ENCODE results near the gene GRAMD1A. TPM values are rescaled to one million over a fixed set of nuclear protein-coding genes. Genes with fewer than 3 reads are reported as not detected.

The GRAMD1A gene
- total and polyA plus RNA-seq, 2 of the 8 experiments (the other 6 are each of a cell fraction or from before 2014, with no cell fraction given), result 113 to 154 TPM

- Histone ChIP-seq H3K9ac (replicated peaks in 1 of 4; ENCODE audit: extremely low read depth in 1 of 4, low read depth in 3 of 4, low read length in 3 of 4) (peak overlapping the region in 1 of 4 experiments; percentile 22; a peak in 1 of 7 replicates), H2BK5ac (ENCODE audit: low read depth, low read length) (peak overlapping the region; percentile 58; the same call in 1 of the 2 replicates), H3K14ac (ENCODE audit: insufficient read length) (no peak overlapping the region), H3K56ac (replicated peaks; ENCODE audit: insufficient read length, low read depth, low read length) (no peak overlapping the region), H3K4me1 (replicated peaks in 1 of 4; ENCODE audit: control insufficient read depth in 3 of 4, insufficient read depth in 4 of 4, low read length in 3 of 4) (peaks cover 3 to 13% (median 11%) of the 10 kb centered on the region in 4 experiments), H3K27me3 (replicated peaks in 1 of 4; ENCODE audit: control insufficient read depth in 3 of 4, extremely low read depth in 1 of 4, insufficient read depth in 3 of 4, low read length in 3 of 4) (peaks cover 0 to 2% (median 0%) of the 10 kb centered on the region in 4 experiments; a peak in 1 of 7 replicates), H3K4ac (replicated peaks; ENCODE audit: insufficient read length, low read depth, low read length) (no peak overlapping the region), H3K4me3 (ENCODE audit: extremely low read depth in 1 of 4, insufficient read depth in 2 of 4, low read depth in 3 of 4, low read length in 4 of 4) (peak overlapping the region in 2 of 4 experiments; percentile 21 to 44; a peak in 3 of 8 replicates), H3K4me2 (ENCODE audit: insufficient read depth in 1 of 2, low read depth in 2 of 2, low read length in 2 of 2) (peak overlapping the region in 1 of 2 experiments; percentile 59; a peak in 3 of 4 replicates), H3K27ac (ENCODE audit: low read depth, low read length) (peak overlapping the region; percentile 54; the same call in 1 of the 2 replicates), H2BK15ac (ENCODE audit: low read length) (peak overlapping the region; percentile 33; the same call in 1 of the 2 replicates), H3K9me3 (ENCODE audit: insufficient read depth in 2 of 2, low read depth in 1 of 2, low read length in 1 of 2) (peaks cover 3 to 4% of the 10 kb centered on the region in 2 experiments; a peak in 3 of 4 replicates), H3K79me1 (ENCODE audit: low read depth, low read length) (no peaks in the 10 kb centered on the region), H2AK5ac (ENCODE audit: low read depth, low read length) (no peak overlapping the region), H3K18ac (ENCODE audit: extremely low read depth, low read length) (no peak overlapping the region; the same call in 1 of the 2 replicates), H3K23ac (ENCODE audit: insufficient read length) (no peak overlapping the region), H4K91ac (replicated peaks; ENCODE audit: insufficient read length, low read length) (no peak overlapping the region), H2BK12ac (ENCODE audit: low read depth, low read length) (peak overlapping the region; percentile 88; the same call in 1 of the 2 replicates), H2AFZ (ENCODE audit: low read length) (no peak overlapping the region), H4K5ac (ENCODE audit: insufficient read length, low read depth, low read length) (no peak overlapping the region), H4K8ac (ENCODE audit: extremely low read depth, insufficient read depth, low read length) (no peak overlapping the region), H4K20me1 (replicated peaks in 1 of 2; ENCODE audit: control insufficient read depth in 1 of 2, insufficient read depth in 2 of 2, low read length in 2 of 2) (no peaks in the 10 kb centered on the region), H3K36me3 (ENCODE audit: control insufficient read depth in 2 of 4, insufficient read depth in 4 of 4, low read length in 3 of 4) (no peaks in the 10 kb centered on the region), H3K23me2 (ENCODE audit: low read depth, low read length) (no peaks in the 10 kb centered on the region; the same call in 1 of the 2 replicates), H3K79me2 (ENCODE audit: control insufficient read depth in 1 of 2, insufficient read depth in 2 of 2, low read length in 2 of 2) (no peaks in the 10 kb centered on the region), H2BK120ac (replicated peaks; ENCODE audit: low read depth, low read length) (no peak overlapping the region), H2BK20ac (ENCODE audit: low read length) (peak overlapping the region; percentile 90; the same call in 1 of the 2 replicates)
- DNase-seq (ENCODE audit: low read depth in 1 of 2, low spot score in 2 of 2), result peak; percentile 96 to 99
- POLR2A ChIA-PET (ENCODE audit: partially characterized antibody), result interaction anchor here (0.8 to 3.0 kb wide), 28 partner anchors 8 to 187 kb away, joined by 3 to 26 read pairs (median 5); partner anchors contain the start of genes FXYD3, FXYD5, FXYD7 and HPN
- peak; percentile 93 for FAIRE-seq
- CTCF ChIA-PET (ENCODE audit: partially characterized antibody), result interaction anchor here (0.7 to 5.0 kb wide), 43 partner anchors 8 to 403 kb away, joined by 3 to 73 read pairs (median 5); partner anchors contain the start of genes FXYD3, FXYD7 and LGI4
- whole genome bisulfite sequencing, 2 experiments (ENCODE audit: extremely low coverage in 1 of 2, insufficient coverage in 1 of 2, insufficient read length in 1 of 2, insufficient replicate concordance in 2 of 2, low coverage in 1 of 2, low lambda C conversion rate in 2 of 2, missing lambda C conversion rate in 1 of 2), result 31% methylated on average over 12 of the region's 14 CpGs; no CpG with 5 or more reads in 1 of the 2 experiments
- no peak for TF ChIP-seq SIX5 (IDR thresholded peaks at IDR 0.05; ENCODE audit: low read depth, low read length)
- TF ChIP-seq BACH1 (IDR thresholded peaks at IDR 0.05; ENCODE audit: low read length), result no peak
- TF ChIP-seq CBX8 (IDR thresholded peaks at IDR 0.05; ENCODE audit: borderline replicate concordance, low read depth, low read length), result no peak
- TF ChIP-seq CREB1 (IDR thresholded peaks at IDR 0.05), result no peak; the same call in 1 of the 2 replicates
- TF ChIP-seq TAF1 (IDR thresholded peaks at IDR 0.05; ENCODE audit: low read depth, low read length), result 0 out of 2 replicates have a peak, but pooled peaks have one; percentile 22
- no peak; the same call in 1 of the 2 replicates for TF ChIP-seq SRF (IDR thresholded peaks at IDR 0.05; ENCODE audit: low read depth, low read length)
- peak; percentile 84 for TF ChIP-seq USF2 (IDR thresholded peaks at IDR 0.05; ENCODE audit: low read length)
- TF ChIP-seq SP4 (IDR thresholded peaks at IDR 0.05; ENCODE audit: low read length), result no peak
- no peak for TF ChIP-seq TAF7 (optimal IDR thresholded peaks at IDR 0.05; ENCODE audit: borderline replicate concordance, low read depth, low read length)
These were observed 66.8 kb downstream of the GRAMD1A start for GRCh38 chr19:35066691-35067563.

Measured in H1 (cell line).